WTC11 (cell line): Measurements from ENCODE around the gene XRCC4. TPM values are rescaled to one million over a fixed set of nuclear protein-coding genes. Genes with fewer than 3 reads are reported as not detected.

ENCODE experiments used
- ATAC-seq: fragments of 200-7000 bp; cut with Tn5 transposase; 2 replicates; pipeline ENCODE4 v1.10.0; 2021; ENCODE audit warnings: mild to moderate bottlenecking, moderate library complexity
- CTCF ChIA-PET: fragments of 300-600 bp; sonication (Branson Sonifier 250); formaldehyde crosslinking; loops from one replicate; lab custom pipeline; 2021; ENCODE audit warnings: antibody characterized with exemption; lab: Charles Lee
- POLR2A ChIA-PET: fragments of 350-600 bp; sonication (Branson Sonifier 250); formaldehyde crosslinking; loops from one replicate; lab custom pipeline; 2021; ENCODE audit warnings: antibody characterized with exemption; lab: Charles Lee
- DNase-seq: peaks from one replicate; pipeline ENCODE4 v3.0.0; 2021; ENCODE audit warnings: low spot score
- H3K27ac Mint-ChIP-seq: 2 replicates; pipeline ENCODE4 v1.8.0; 2021; ENCODE audit warnings: mixed read lengths
- H3K27me3 Mint-ChIP-seq: 2 replicates; pipeline ENCODE4 v1.8.0; 2021; ENCODE audit warnings: low read depth, mild to moderate bottlenecking, moderate library complexity, mixed read lengths
- H3K36me3 Mint-ChIP-seq: 2 replicates; pipeline ENCODE4 v1.8.0; 2021; ENCODE audit warnings: mixed read lengths
- H3K4me1 Mint-ChIP-seq: 2 replicates; pipeline ENCODE4 v1.8.0; 2022; ENCODE audit warnings: mixed read lengths
- H3K4me3 Mint-ChIP-seq: 2 replicates; pipeline ENCODE4 v1.8.0; 2021; ENCODE audit warnings: mild to moderate bottlenecking, moderate library complexity, mixed read lengths
- H3K9me3 Mint-ChIP-seq: 2 replicates; pipeline ENCODE4 v1.8.0; 2021; ENCODE audit warnings: mixed read lengths
- ARID4B ChIP-seq: sonication (generic); formaldehyde crosslinking; IDR thresholded peaks from 2 replicates; pipeline ENCODE4 v1.8.0; 2023; ENCODE audit warnings: missing genetic modification reagents, mild to moderate bottlenecking, borderline replicate concordance
- ATF2 ChIP-seq: sonication (generic); formaldehyde crosslinking; IDR thresholded peaks from 2 replicates; pipeline ENCODE4 v1.8.1; 2022; ENCODE audit warnings: low read depth, missing genetic modification reagents, borderline replicate concordance
- CREB1 ChIP-seq: sonication (generic); formaldehyde crosslinking; IDR thresholded peaks from 2 replicates; pipeline ENCODE4 v1.8.0; 2023; ENCODE audit warnings: mild to moderate bottlenecking, missing genetic modification reagents
- ELF4 ChIP-seq: sonication (generic); formaldehyde crosslinking; IDR thresholded peaks from 2 replicates; pipeline ENCODE4 v1.8.1; 2022; ENCODE audit warnings: low read depth, mild to moderate bottlenecking, moderate library complexity, missing genetic modification reagents
- ERG ChIP-seq: fragments of 250-450 bp; sonication (Bioruptor Pico); IDR thresholded peaks from 2 replicates; pipeline ENCODE4 v1.8.0; 2021; ENCODE audit warnings: mild to moderate bottlenecking
- FOXK1 ChIP-seq: sonication (generic); formaldehyde crosslinking; IDR thresholded peaks from 2 replicates; pipeline ENCODE4 v1.8.0; 2022; ENCODE audit warnings: mild to moderate bottlenecking, moderate library complexity, missing genetic modification reagents
- GTF2I ChIP-seq: fragments of 250-450 bp; sonication (Bioruptor Pico); conservative IDR thresholded peaks from 2 replicates; pipeline ENCODE4 v1.4.0; 2021; ENCODE audit warnings: mild to moderate bottlenecking
- IRF2 ChIP-seq: sonication (generic); formaldehyde crosslinking; IDR thresholded peaks from 2 replicates; pipeline ENCODE4 v1.8.0; 2022; ENCODE audit warnings: low read depth, missing genetic modification reagents, borderline replicate concordance
- JAZF1 ChIP-seq: fragments of 250-450 bp; sonication (Bioruptor Pico); IDR thresholded peaks from 2 replicates; pipeline ENCODE4 v1.9.0; 2021; ENCODE audit warnings: moderate library complexity, mild to moderate bottlenecking, inconsistent platforms
- KAT7 ChIP-seq: sonication (generic); formaldehyde crosslinking; IDR thresholded peaks from 2 replicates; pipeline ENCODE4 v1.8.1; 2023; ENCODE audit warnings: missing genetic modification reagents, mild to moderate bottlenecking, borderline replicate concordance
- MLX ChIP-seq: sonication (generic); formaldehyde crosslinking; IDR thresholded peaks from 2 replicates; pipeline ENCODE4 v1.8.1; 2023; ENCODE audit warnings: mild to moderate bottlenecking, missing genetic modification reagents, moderate library complexity
- NFYB ChIP-seq: sonication (generic); formaldehyde crosslinking; conservative IDR thresholded peaks from 2 replicates; pipeline ENCODE4 v1.8.0; 2022; ENCODE audit warnings: low read depth, missing genetic modification reagents
- SMAD3 ChIP-seq: sonication (generic); formaldehyde crosslinking; IDR thresholded peaks from 2 replicates; pipeline ENCODE4 v1.8.0; 2022; ENCODE audit warnings: missing genetic modification reagents, mild to moderate bottlenecking, borderline replicate concordance
- STAT6 ChIP-seq: sonication (generic); formaldehyde crosslinking; conservative IDR thresholded peaks from 2 replicates; pipeline ENCODE4 v1.8.1; 2023; ENCODE audit warnings: mild to moderate bottlenecking, low read depth, missing genetic modification reagents, moderate library complexity
- TEAD1 ChIP-seq: sonication (generic); formaldehyde crosslinking; IDR thresholded peaks from 2 replicates; pipeline ENCODE4 v1.8.0; 2022; ENCODE audit warnings: mild to moderate bottlenecking, missing genetic modification reagents
- TEAD4 ChIP-seq: sonication (generic); formaldehyde crosslinking; IDR thresholded peaks from 2 replicates; pipeline ENCODE4 v1.8.0; 2022; ENCODE audit warnings: mild to moderate bottlenecking, missing genetic modification reagents
- ZNF219 ChIP-seq: sonication (generic); formaldehyde crosslinking; IDR thresholded peaks from 2 replicates; pipeline ENCODE4 v1.8.0; 2023; ENCODE audit warnings: missing genetic modification reagents, mild to moderate bottlenecking, borderline replicate concordance
- ZNF396 ChIP-seq: fragments of 250-450 bp; sonication (Bioruptor Pico); IDR thresholded peaks from 2 replicates; pipeline ENCODE4 v1.8.0; 2021; ENCODE audit warnings: mild to moderate bottlenecking, moderate library complexity, borderline replicate concordance
- ZNF416 ChIP-seq: fragments of 250-450 bp; sonication (Bioruptor Pico); IDR thresholded peaks from 2 replicates; pipeline ENCODE4 v1.9.0; 2021; ENCODE audit warnings: mild to moderate bottlenecking, inconsistent platforms
- total RNA-seq: library from RNA; stranded (reverse); gene quantifications from 3 replicates; pipeline ENCODE4 v1.2.3, GENCODE V29; 2021

The XRCC4 gene
- total RNA-seq, 1 experiment from 2014 or later, result 13.5 TPM

GRCh38 chr5:83177803-83178202 lies 100.5 kb downstream of the XRCC4 start (continued):
- no peak for TF ChIP-seq ZNF219 (CRISPR knock-in tag)

GRCh38 chr5:83179966-83180365 lies 102.6 kb downstream of the XRCC4 start:
- POLR2A ChIA-PET, result no interaction called here
- H3K36me3 Mint-ChIP-seq, result no peaks in the 10 kb centered on the region
- DNase-seq (no peak), ATAC-seq (no peak)
- TF ChIP-seq ZNF396 (CRISPR knock-in tag), result no peak
- TF ChIP-seq GTF2I, result no peak
- no peak for TF ChIP-seq CREB1
- no peak for TF ChIP-seq STAT6
- no peak for TF ChIP-seq FOXK1
- no peak for TF ChIP-seq ELF4 (CRISPR knock-in tag)
- TF ChIP-seq ZNF416 (CRISPR knock-in tag), result no peak
- TF ChIP-seq KAT7, result no peak
- TF ChIP-seq MLX (CRISPR knock-in tag), result no peak
- no peak for TF ChIP-seq IRF2 (CRISPR knock-in tag)
- TF ChIP-seq ATF2 (CRISPR knock-in tag), result no peak
- no peak for TF ChIP-seq SMAD3 (CRISPR knock-in tag)
- no peak for TF ChIP-seq TEAD4 (CRISPR knock-in tag)
- TF ChIP-seq ERG (CRISPR knock-in tag), result no peak
- TF ChIP-seq NFYB (CRISPR knock-in tag), result no peak
- TF ChIP-seq JAZF1 (CRISPR knock-in tag), result no peak
- no peak for TF ChIP-seq ARID4B (CRISPR knock-in tag)
- no peak for TF ChIP-seq TEAD1
- H3K9me3 Mint-ChIP-seq, result no peaks in the 10 kb centered on the region
- H3K27ac Mint-ChIP-seq, result no peak overlapping the region
- H3K4me3 Mint-ChIP-seq, result no peak overlapping the region
- peaks cover 8% of the 10 kb centered on the region; the same call in 1 of the 2 replicates for H3K4me1 Mint-ChIP-seq
- CTCF ChIA-PET, result no interaction called here
- no peaks in the 10 kb centered on the region for H3K27me3 Mint-ChIP-seq
